Neutrophil (primary cell): ENCODE measurements around the gene MSI2.

Experiments
- H3K27ac ChIP-seq: fragments of 200-600 bp; sonication (generic); 2 replicates; pipeline ENCODE4 v1.5.1; 2016; ENCODE audit warnings: mild to moderate bottlenecking, moderate library complexity
- H3K27me3 ChIP-seq: fragments of 200-600 bp; sonication (generic); 2 replicates; pipeline ENCODE4 v1.6.0; 2016; ENCODE audit warnings: mild to moderate bottlenecking
- H3K36me3 ChIP-seq: fragments of 200-600 bp; sonication (generic); 2 replicates; pipeline ENCODE4 v1.5.1; 2017
- H3K4me1 ChIP-seq, 2 experiments: fragments of 200-600 bp in 1 of 2; sonication (generic) in 1 of 2; 1 replicate in 1 of 2; 2 replicates in 1 of 2; pipeline versions ENCODE4 v1.5.1 to v1.6.1; 2013 to 2016; ENCODE audit warnings: low read depth in 1 of 2, low read length in 1 of 2, mild to moderate bottlenecking in 1 of 2, moderate library complexity in 1 of 2; ENCODE audit not compliant: control insufficient read depth in 1 of 2, insufficient read depth in 1 of 2
- H3K4me3 ChIP-seq, 2 experiments: fragments of 200-600 bp in 1 of 2; sonication (generic) in 1 of 2; 1 replicate in 1 of 2; 2 replicates in 1 of 2; pipeline ENCODE4 v1.5.1; 2013 to 2016; ENCODE audit warnings: low read depth in 1 of 2, low read length in 1 of 2, mild to moderate bottlenecking in 1 of 2, moderate library complexity in 1 of 2
- H3K9me3 ChIP-seq: fragments of 200-600 bp; sonication (generic); 2 replicates; pipeline ENCODE4 v1.5.1; 2016
- TF ChIP-seq, protein P1 (sequence below): fragments of 200-600 bp; sonication (generic); IDR thresholded peaks from 2 replicates; pipeline ENCODE4 v1.5.1; 2016; ENCODE audit warnings: antibody characterized with exemption

Gene MSI2

DNA sequence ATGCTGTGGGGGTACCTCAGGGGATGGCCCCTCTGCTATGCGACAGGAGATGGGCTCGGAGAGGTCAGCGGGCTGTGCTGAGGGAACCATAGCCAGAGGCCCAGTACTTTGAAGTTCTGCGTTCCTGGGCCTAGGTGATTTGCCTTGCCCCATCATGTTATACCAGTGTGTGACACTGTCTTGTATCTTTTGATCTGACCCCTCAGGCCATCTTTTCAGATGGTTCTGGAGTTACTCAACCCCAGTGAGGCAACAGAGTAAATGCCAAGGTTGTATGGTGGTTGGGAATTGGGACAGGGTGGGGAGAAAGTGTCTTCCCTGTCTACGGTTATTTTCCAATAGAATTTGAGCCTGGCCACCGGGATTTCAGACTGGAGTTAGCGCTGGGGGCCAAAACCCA, 8.5 kb downstream of the MSI2 start:
- TF ChIP-seq, protein P1, sequence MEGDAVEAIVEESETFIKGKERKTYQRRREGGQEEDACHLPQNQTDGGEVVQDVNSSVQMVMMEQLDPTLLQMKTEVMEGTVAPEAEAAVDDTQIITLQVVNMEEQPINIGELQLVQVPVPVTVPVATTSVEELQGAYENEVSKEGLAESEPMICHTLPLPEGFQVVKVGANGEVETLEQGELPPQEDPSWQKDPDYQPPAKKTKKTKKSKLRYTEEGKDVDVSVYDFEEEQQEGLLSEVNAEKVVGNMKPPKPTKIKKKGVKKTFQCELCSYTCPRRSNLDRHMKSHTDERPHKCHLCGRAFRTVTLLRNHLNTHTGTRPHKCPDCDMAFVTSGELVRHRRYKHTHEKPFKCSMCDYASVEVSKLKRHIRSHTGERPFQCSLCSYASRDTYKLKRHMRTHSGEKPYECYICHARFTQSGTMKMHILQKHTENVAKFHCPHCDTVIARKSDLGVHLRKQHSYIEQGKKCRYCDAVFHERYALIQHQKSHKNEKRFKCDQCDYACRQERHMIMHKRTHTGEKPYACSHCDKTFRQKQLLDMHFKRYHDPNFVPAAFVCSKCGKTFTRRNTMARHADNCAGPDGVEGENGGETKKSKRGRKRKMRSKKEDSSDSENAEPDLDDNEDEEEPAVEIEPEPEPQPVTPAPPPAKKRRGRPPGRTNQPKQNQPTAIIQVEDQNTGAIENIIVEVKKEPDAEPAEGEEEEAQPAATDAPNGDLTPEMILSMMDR, result no peak
- Histone ChIP-seq H3K36me3 (no peaks in the 10 kb centered on the region), H3K4me1 (no peaks in the 10 kb centered on the region), H3K9me3 (no peaks in the 10 kb centered on the region), H3K27ac (no peak overlapping the region), H3K27me3 (peaks cover 10% of the 10 kb centered on the region), H3K4me3 (no peak overlapping the region)

GRCh38 chr17:57266902-57267311, 10.6 kb downstream of the MSI2 start:
- TF ChIP-seq, protein P1, result no peak
- H3K27ac ChIP-seq, result no peak overlapping the region
- H3K36me3 ChIP-seq, result no peaks in the 10 kb centered on the region
- no peak overlapping the region for H3K4me3 ChIP-seq
- no peaks in the 10 kb centered on the region for H3K27me3 ChIP-seq
- H3K4me1 ChIP-seq, result no peaks in the 10 kb centered on the region
- no peaks in the 10 kb centered on the region for H3K9me3 ChIP-seq

DNA sequence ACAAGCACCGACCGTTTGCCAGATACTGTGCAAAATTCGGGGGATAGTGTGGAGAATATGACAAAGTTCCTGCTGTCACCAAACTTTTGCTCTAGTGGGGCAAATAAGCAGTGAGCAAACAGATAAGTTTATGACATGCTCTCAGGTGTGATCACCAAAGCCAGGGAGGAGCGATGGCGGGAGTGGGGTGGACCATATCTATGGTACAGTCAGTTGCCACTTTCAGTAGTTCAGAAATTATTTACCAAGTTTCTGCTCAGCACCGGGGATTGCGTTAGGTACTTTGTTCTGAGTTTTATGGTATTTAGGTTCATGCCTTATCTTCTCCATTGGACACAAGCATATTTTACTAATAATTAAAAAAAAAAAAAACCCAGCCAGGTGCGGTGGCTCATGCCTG, 11.9 kb downstream of the MSI2 start:
- Histone ChIP-seq H3K27ac (no peak overlapping the region), H3K36me3 (no peaks in the 10 kb centered on the region), H3K4me3 (no peak overlapping the region), H3K4me1 (no peaks in the 10 kb centered on the region), H3K27me3 (no peaks in the 10 kb centered on the region), H3K9me3 (no peaks in the 10 kb centered on the region)
- TF ChIP-seq, protein P1, result no peak

DNA sequence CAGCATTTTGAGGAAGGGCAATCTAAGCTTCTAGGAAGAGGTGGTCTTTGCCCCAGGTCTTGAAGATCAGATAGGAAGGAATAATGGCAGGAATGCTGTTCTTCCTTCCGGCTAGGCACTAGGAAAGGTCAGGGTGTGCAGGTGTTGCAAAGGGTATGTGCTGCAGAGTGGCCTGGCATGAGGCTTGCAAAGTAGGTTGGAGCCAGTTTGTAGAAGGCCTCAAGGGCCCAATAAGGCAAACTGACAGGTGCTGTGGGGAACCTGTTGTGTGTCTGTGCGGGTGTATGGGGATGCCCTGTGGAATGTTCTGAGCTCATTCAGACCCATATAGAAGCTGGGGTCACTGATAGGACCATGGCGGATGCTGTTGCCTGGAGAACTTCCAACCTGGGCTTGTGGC, 12.7 kb downstream of the MSI2 start:
- Histone ChIP-seq H3K4me3 (no peak overlapping the region), H3K4me1 (no peaks in the 10 kb centered on the region), H3K9me3 (no peaks in the 10 kb centered on the region), H3K27me3 (no peaks in the 10 kb centered on the region), H3K36me3 (no peaks in the 10 kb centered on the region), H3K27ac (no peak overlapping the region)
- TF ChIP-seq, protein P1, result no peak

DNA sequence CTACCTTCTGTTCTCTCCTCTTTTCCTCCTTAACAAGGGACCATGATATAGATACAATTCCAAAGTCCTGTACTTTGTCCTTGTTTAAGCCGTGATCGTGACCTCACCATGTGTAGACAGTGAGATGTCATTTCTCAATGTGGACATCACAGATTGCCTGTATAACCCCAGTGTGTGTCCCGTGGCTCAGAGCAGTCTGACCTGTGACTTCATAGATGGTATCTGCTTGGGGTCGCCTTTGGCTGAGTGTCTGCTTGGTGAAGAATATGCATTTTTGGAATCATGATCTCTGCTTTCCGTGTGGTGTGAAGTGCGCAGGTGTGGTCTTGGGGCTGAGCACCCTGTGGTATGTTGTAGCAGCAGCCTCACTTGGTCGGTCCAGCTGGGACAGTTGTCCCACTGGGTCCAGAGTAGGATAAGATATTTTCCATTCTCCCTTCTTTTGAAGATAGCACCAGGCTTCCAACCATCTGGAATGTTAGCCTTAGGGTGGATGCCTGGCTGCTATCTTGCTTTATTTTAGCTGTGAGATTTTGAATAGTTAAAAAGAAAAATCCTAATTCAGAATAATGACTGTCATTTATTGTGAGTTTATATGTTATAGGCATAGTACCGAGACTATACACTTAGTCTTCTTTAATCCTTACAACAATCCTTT, 13.4 kb downstream of the MSI2 start:
- no peaks in the 10 kb centered on the region for H3K4me1 ChIP-seq
- TF ChIP-seq, protein P1, result no peak
- H3K9me3 ChIP-seq, result no peaks in the 10 kb centered on the region
- H3K27ac ChIP-seq, result no peak overlapping the region
- no peak overlapping the region for H3K4me3 ChIP-seq
- H3K27me3 ChIP-seq, result no peaks in the 10 kb centered on the region
- H3K36me3 ChIP-seq, result peaks cover 5% of the 10 kb centered on the region

DNA sequence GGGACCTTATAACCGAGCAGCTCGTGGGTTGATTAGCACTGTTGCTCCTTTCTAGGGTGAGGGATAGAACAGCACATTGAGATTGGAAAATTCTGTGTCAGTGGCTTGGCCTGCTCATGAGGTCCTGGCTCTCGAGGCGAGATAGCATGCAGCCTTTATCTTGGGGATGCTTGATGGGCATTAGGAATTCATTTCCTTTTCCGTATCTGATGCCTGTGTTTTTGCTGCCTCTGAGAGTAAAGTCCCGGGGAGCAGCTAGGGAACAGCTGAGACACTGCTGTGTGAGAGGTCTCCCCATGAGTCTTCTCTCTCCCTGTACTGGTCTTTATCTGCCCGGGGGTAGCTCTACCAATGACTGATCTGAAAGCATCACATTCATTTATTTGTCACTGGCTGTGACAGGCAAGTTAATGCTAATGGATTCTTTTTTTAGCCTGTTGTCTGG, 14.5 kb downstream of the MSI2 start:
- Histone ChIP-seq H3K4me3 (no peak overlapping the region), H3K36me3 (peaks cover 5% of the 10 kb centered on the region), H3K9me3 (no peaks in the 10 kb centered on the region), H3K27me3 (no peaks in the 10 kb centered on the region), H3K4me1 (no peaks in the 10 kb centered on the region), H3K27ac (no peak overlapping the region)
- TF ChIP-seq, protein P1, result no peak
